Fibroblast of skin of scalp (primary cell): ENCODE data around the gene SPIRE2.
A peak's percentile ranks its signal among the peaks of the same experiment; 100 is the strongest.

Experiments used
- DNase-seq: peaks from one replicate; pipeline ENCODE4 v3.0.0-alpha.2; 2013

The SPIRE2 gene

DNA sequence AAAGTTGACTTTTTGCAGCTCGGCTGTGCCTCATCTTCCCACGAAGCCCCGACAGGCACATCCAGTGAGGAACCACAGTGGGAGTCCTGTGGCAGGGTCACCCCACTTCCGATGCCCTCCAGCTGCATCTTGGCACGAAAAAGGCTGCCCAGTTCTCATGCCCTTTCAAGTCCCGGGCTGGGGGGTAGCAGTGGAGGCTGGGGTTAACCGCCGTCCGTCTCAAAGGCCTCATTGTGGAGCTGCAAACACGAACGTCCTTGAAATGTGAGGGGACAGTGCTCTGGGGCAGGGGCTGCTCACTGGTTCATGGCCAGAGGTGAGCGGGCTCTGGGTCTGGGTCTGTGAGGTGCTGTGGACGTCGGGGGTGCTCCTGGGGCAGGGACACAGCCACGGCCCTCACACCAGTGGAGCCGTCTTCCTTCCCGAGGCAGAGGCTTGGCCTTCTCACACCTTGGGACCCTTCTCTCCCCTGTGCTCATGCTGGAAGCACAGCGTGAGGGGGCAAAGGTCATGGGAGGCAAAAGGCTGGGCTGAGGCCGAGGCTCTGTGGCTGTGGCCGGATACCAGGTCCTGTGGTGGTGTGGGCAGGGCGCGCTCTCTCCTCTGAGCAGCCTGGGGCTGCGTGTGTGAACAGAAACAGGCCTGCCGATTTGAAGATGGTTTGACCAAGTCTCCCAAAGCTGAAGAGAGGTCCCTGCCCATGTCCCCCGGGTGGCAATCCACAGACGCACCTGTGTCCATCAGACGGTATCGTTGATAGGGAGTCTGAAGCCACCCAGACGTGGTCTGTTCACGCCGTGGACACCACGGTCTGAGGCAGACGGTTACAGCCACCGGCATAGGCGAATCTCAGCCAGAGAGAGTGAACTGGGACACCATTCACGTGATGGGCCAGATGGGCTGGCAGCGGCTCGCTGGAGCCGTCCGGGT, 87.3 kb downstream of the SPIRE2 start:
- no peak for DNase-seq

GRCh38 chr16:89917773-89918452, 89.6 kb downstream of the SPIRE2 start:
- DNase-seq = peak; percentile 67

GRCh38 chr16:89918453-89919347, 90.4 kb downstream of the SPIRE2 start, which contains the start of gene MC1R:
TSS of gene MC1R (plus strand) at chr16:89918862. CDS start at chr16:89919259, 397 bp downstream.
- DNase-seq = peak; percentile 58

GRCh38 chr16:89919535-89920406, 91.5 kb downstream of the SPIRE2 start:
- DNase-seq = no peak

GRCh38 chr16:89920723-89921122, 92.4 kb downstream of the SPIRE2 start:
- DNase-seq = no peak
